Measurements from ENCODE around the gene RIC3.

Gene RIC3

GRCh38 chr11:8100605-8101004 lies 68.2 kb downstream of the RIC3 start:
- TF ChIP-seq CTCF (IDR thresholded peaks at IDR 0.05; ENCODE audit: low read depth, low read length, missing control alignments): no peak
- Histone ChIP-seq H3K36me3 (replicated peaks) (no peaks in the 10 kb centered on the region), H3K27me3 (replicated peaks) (no peaks in the 10 kb centered on the region), H3K27ac (no peak overlapping the region), H3K4me3 (ENCODE audit: low read depth, low read length) (no peak overlapping the region)
- in situ Hi-C loops (cut with HindIII; ENCODE audit: low pct_ligation_motif_present, low sequenced_read_pairs): no loop called here
- DNase-seq: no peak

- H3K27ac ChIP-seq: no peak overlapping the region
Measured at GRCh38 chr11:8100158-8100557, 68.7 kb downstream of the RIC3 start.

GRCh38 chr11:8099291-8099899 lies 69.4 kb downstream of the RIC3 start:
- H3K27ac ChIP-seq: no peak overlapping the region
- H3K27me3 ChIP-seq (replicated peaks): no peaks in the 10 kb centered on the region
- no peaks in the 10 kb centered on the region for H3K36me3 ChIP-seq (replicated peaks)
- TF ChIP-seq CTCF (IDR thresholded peaks at IDR 0.05; ENCODE audit: low read depth, low read length, missing control alignments): peak; percentile 89
- in situ Hi-C loops (cut with HindIII; ENCODE audit: low pct_ligation_motif_present, low sequenced_read_pairs): no loop called here
- no peak overlapping the region for H3K4me3 ChIP-seq (ENCODE audit: low read depth, low read length)
- peak; percentile 88 for DNase-seq

More at GRCh38 chr11:8100158-8100557, 68.7 kb downstream of the RIC3 start:
- no peaks in the 10 kb centered on the region for H3K27me3 ChIP-seq (replicated peaks)
- no peaks in the 10 kb centered on the region for H3K36me3 ChIP-seq (replicated peaks)
- DNase-seq: no peak
- H3K4me3 ChIP-seq (ENCODE audit: low read depth, low read length): no peak overlapping the region
- in situ Hi-C loops (cut with HindIII; ENCODE audit: low pct_ligation_motif_present, low sequenced_read_pairs): no loop called here
- no peak for TF ChIP-seq CTCF (IDR thresholded peaks at IDR 0.05; ENCODE audit: low read depth, low read length, missing control alignments)

- no peak for TF ChIP-seq CTCF (IDR thresholded peaks at IDR 0.05; ENCODE audit: low read depth, low read length, missing control alignments)
- H3K36me3 ChIP-seq (replicated peaks): no peaks in the 10 kb centered on the region
- in situ Hi-C loops (cut with HindIII; ENCODE audit: low pct_ligation_motif_present, low sequenced_read_pairs): no loop called here
- peak; percentile 25 for DNase-seq
- no peak overlapping the region for H3K27ac ChIP-seq
- no peak overlapping the region for H3K4me3 ChIP-seq (ENCODE audit: low read depth, low read length)
- H3K27me3 ChIP-seq (replicated peaks): no peaks in the 10 kb centered on the region
Measured at GRCh38 chr11:8098879-8099278, 69.9 kb downstream of the RIC3 start.

GRCh38 chr11:8098361-8098760 lies 70.5 kb downstream of the RIC3 start:
- in situ Hi-C loops (cut with HindIII; ENCODE audit: low pct_ligation_motif_present, low sequenced_read_pairs): no loop called here
- peak; percentile 41 for DNase-seq
- no peak for TF ChIP-seq CTCF (IDR thresholded peaks at IDR 0.05; ENCODE audit: low read depth, low read length, missing control alignments)
- no peak overlapping the region for H3K4me3 ChIP-seq (ENCODE audit: low read depth, low read length)
- H3K36me3 ChIP-seq (replicated peaks): no peaks in the 10 kb centered on the region
- H3K27ac ChIP-seq: no peak overlapping the region
- H3K27me3 ChIP-seq (replicated peaks): no peaks in the 10 kb centered on the region

GRCh38 chr11:8097926-8098325 lies 70.9 kb downstream of the RIC3 start:
- no peak overlapping the region for H3K27ac ChIP-seq
- no peaks in the 10 kb centered on the region for H3K36me3 ChIP-seq (replicated peaks)
- H3K27me3 ChIP-seq (replicated peaks): no peaks in the 10 kb centered on the region
- no peak overlapping the region for H3K4me3 ChIP-seq (ENCODE audit: low read depth, low read length)
- TF ChIP-seq CTCF (IDR thresholded peaks at IDR 0.05; ENCODE audit: low read depth, low read length, missing control alignments): no peak
- DNase-seq: no peak
- in situ Hi-C loops (cut with HindIII; ENCODE audit: low pct_ligation_motif_present, low sequenced_read_pairs): no loop called here
